GM19239 (cell line): ENCODE results near the gene UPB1.

Source experiments
- DNase-seq: peaks from one replicate; pipeline ENCODE4 v3.0.0; 2011; ENCODE audit warnings: low spot score; ENCODE audit not compliant: insufficient read length
- FAIRE-seq: peaks from 2 replicates; lab custom pipeline; 2011; peaks lifted over from hg19 to GRCh38; lab: Jason Lieb, UNC

UPB1 gene

DNA sequence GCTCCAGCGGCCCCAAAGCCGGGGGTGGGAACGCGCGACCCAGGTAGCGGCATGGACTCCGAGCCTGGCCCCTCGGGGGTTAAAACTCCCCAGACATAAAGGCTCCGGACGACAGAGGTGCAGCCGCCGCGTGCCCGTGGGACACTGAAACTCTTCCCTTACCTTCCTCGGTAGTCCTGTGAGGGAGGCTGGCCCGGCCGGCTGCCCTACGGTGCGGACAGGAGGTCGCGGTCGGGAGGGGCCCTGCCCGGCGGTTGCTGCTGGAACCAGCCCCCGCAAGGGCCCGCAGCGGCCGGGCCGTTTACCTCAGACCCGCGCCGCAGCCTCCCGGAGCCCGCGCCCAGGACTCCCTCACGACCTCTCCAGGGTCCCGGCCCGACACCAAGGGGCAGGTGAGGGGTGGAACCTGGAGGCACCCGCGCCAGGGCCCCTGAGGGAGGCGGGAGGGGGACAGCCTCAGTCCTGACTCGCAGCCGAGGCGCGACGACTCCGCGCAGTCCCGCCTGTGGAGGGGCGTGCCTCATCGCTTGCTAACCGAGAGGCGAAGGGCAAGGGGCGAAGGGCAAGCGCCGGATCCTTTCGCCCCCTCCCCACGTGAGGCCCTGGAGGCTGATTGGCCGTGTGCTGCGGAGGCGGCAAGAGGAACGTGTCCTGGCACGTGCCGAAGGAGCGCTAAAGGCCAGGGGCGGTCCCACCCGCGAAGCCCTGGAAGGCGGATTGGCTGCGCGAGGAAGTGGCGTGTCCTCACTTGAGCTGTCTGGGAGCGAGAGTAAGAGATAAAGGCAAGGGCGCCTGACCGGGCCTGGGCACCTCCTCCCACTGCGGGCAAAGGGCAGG lies at the start of gene UPB1:
Gene UPB1, plus strand, starts transcription at position 805 of the 837 bp plus-strand sequence. CDS start 72 bp downstream, outside the sequence.
- FAIRE-seq (no peak), DNase-seq (no peak)

DNA sequence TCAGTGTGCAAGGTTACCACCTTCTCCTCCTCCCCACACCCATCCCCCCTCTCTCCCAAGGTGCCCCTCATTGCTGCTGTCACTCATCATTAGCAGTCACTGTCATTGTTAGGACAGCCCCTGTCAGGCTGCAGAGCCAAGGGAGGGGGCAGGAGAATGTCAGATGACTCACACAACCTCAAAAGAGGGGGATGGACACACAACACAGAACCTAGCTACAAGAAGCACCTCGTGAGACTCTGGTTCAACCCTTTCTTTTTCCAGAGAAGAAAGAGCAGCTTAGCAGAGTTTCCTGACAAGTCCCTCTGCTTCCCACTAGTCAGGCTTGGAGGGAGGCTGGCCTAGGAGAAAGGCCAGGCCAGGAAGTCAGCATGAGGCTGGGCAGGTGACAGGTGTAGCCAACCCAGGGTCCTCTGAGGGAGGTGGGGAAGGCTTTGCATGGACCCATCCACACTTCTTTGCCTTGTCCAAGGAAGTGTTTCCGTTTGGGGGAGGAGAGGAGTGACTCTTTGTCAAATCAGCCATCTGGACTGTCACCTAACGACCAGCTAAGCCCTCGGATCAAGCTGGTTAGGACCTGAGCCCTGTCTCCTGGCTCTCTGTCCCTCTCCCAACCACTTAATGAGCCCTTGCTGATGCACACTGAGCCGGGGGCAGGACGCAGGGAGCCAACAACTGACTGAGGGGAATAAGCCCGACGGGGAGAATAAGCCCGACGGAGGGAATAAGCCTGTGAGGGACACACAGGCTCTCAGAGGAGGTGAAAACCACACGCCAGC lies 49.5 kb upstream of the UPB1 start:
- DNase-seq (no peak), FAIRE-seq (no peak)

DNA sequence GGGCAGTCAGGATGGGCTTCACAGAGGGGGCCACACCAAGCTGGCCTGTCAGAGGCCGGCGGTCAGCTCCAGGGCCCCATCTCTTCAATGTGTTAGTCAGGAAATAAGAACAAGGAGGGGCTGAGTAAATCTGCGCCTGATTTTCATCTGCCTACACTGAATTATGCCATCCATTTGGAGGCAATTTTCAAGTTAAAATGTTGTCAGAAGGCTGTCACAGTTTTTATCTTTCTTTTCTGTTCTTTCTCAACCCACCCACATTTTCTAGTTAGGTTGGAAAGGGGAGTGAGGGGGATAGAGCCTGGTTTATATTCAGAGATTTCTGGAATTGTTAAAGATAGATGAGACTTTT lies 48.9 kb upstream of the UPB1 start:
- FAIRE-seq (no peak), DNase-seq (no peak)

DNA sequence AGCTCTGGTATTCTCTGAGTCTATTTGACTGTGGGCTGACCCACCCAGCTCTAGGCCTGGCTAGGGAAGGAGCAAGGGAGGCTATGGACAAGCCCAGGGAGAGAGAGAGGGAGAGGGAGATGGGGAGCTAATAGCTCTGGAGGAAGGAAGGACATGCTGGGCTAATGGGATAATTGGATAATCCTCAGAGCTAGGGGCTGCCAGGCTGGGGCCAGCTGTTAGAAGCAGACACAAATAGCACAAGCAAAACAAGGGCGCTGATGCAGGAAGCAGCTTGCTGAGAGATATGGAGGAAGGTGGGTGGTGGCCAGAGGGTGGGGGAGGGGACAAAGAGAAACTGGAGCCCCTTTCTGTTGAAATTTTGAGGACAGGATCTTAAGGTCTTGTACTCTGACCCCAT lies 44.5 kb upstream of the UPB1 start:
- DNase-seq (no peak), FAIRE-seq (no peak)

DNA sequence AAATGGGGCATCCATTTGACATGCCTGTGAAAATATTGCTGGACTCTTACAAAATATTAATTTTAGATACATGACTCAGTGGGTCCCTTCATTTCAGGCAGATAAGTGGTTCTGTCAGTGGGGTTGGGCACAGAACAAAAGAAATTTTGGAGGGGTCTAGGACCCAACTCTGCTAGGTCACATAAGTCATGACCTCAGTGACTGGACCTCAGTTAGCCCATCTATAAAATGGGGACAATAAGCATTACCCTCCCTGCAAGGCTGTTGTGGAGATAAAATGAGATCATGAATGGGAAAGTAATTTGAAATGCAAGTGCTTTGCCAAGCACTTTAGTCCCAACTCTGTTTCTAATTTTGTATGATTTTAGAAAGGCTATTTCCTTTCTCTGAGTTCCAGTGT lies 44.0 kb upstream of the UPB1 start:
- no peak for DNase-seq
- FAIRE-seq = no peak

DNA sequence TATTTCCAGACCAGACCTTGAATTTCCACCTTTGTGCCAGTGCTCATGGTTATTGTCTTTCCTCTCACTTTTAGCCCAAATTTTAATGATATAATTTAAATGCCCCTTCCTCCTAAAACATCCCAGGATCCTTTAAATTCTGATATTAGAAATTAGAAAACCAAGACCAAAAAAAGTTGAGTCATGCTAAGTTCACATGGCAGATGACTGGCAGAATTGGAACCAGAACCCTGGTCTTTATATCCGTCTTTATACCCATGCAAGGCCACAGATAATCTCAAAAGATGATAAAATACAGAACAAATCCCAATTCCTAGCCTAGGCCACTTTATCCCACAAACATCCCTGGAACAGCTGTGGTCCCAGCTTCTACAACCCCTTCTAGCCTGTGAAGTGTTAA lies 41.3 kb upstream of the UPB1 start:
- no peak for FAIRE-seq

DNA sequence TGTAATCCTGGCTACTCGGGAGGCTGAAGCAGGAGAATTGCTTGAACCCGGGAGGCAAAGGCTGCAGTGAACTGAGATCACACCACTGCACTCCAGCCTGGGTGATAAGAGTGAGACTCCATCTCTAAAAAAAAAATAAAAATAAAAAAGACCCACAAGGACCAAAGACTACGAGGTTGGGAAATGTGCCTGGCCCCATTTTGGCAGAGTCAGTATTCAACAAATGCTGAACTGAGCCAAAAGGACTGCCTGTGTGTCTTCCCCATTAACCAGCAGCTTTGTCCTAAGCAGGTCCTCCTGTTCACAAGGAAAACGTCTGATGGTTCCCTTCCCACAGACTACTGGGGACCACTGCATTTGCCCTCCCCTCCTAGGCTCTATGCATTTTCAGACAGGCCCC lies 40.1 kb upstream of the UPB1 start:
- FAIRE-seq (no peak), DNase-seq (no peak)

More for the DNA sequence above, 41.3 kb upstream of the UPB1 start:
- no peak for DNase-seq

DNA sequence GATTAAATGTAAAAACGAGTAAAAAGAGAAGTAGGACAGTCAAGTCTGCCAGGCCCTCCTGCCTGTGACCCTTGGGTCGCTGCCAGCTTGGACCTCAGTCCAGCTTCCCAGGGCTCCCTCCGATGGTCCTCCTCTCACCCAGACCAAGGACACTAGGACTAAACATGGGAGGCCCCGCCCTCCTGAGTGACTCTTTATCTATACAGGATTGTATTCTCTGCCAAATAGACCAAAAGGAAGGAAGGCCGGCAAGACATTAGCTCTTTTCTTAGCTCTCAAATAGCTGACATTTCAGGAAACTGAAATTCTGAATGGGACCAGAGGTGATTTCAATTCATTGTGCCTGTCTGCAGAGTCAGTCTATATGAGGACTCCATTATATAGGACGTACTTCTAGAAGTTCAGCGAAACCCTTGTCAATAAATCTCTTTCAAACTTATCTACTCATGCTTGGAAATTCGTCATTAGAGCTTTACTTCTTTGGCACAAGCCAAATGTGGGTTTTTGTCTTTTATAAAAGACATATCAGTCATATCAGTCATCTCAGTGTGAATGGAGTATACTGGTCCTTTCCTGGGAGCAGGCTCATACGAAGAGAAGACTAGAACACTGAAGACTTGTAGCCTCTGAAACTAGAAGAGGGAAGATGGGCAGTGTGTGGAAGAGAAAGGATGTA lies 39.2 kb upstream of the UPB1 start:
- no peak for FAIRE-seq
- no peak for DNase-seq

DNA sequence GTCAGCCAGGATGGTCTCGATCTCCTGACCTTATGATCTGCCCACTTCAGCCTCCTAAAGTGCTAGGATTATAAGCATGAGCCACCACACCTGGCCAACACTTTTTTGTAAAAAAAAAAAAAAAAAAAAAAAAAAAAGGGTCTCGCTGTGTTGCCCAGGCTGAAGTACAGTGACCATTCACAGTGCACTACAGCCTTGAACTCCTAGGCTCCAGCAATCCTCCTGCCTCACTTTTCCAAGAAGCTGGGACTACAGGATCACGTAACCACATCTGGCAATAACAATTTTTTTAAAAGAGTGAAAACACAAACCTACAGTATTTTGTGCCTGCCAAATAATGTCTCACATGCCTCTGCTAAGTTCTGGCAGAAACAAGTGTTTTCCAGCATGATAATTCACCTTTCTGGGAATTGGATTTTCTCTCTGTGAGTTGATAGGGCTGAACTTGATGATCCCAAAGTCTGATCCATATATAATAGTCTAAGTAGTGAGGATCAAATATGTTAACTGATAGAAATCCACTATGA lies 37.2 kb upstream of the UPB1 start:
- no peak for FAIRE-seq
- DNase-seq = no peak

DNA sequence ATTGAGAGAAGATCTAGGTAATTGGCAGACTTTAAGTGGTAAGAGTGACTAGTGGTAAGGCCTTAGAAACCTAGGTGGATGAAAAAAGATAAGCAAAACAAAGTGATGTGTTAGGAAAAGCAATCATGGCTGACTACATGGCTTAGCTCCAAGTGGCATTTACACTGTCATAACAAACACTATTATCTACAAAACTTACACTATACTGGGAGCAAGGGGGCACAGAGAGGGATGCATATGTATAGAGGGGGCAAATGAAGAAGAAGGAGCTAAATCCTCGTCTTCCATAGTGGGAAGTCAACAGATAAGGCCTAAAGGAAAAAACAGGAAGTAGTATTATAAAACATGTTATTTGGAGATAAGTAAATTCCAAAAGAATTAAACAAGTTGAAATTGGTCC lies 35.2 kb upstream of the UPB1 start:
- FAIRE-seq = no peak
- DNase-seq = no peak

DNA sequence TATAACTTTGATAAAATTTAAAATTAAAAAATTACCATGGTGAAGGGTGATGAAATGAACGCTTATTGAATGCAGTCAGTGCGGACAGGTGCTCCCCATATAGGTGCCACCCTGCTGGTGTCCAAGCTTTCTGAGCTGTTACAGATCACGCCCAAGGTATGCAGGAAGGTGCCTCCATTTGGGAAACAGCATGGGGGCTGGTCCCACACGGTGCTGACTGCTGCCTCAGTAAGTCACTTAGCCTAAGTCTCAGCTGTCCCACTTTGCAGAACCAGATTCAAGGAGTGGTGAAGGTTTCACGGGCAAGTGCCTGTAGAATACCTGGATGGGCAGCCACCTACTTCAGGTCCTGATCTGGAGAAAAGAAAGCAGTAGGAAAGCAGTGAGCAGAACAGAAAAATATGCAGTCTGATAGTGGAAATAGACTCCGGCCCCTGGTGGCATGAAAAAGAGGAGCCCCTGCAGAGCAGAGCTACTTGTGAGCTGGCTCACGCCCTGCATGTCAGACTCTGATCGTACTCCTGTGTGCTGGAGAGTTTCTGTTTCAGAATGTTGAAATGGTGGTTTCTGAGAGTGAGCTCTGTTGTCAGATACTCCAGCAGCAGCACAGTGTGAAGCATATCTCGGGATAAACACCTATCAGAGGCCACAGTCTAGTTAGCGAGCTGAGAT lies 34.6 kb upstream of the UPB1 start:
- peak; percentile 30 for DNase-seq
- peak; percentile 85 for FAIRE-seq

DNA sequence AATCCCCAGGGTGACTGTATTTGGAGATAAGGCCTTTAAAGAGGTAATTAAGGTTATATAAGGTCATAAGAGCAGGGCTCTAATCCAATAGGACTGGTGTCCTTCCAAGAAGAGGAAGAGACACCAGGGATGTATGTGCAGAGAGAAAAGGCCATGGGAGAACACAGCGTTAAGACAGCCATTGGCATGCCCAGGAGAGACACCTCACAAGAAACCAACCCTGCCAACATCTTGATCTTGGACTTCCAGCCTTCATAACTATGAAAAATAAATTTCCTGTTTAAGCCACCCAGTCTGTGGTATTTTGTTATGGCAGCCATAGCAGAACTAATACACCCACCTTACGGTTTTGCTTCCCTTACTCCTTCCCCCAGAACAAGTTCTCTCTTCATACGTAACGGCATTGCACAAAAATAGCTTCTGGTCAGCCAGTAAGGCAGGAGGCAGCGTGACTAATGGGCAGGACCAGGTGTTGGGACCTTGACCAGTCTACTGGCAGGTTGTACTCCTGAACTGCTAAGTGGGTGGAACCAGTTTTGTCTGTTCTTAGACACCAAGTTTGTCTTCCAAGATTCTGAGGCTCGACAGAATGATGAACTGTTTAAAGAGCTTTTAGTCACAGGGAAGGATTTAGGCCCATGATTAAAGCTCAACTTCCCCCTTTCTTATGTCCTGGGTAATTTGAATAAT lies 31.9 kb upstream of the UPB1 start:
- DNase-seq (no peak), FAIRE-seq (peak; percentile 45)

DNA sequence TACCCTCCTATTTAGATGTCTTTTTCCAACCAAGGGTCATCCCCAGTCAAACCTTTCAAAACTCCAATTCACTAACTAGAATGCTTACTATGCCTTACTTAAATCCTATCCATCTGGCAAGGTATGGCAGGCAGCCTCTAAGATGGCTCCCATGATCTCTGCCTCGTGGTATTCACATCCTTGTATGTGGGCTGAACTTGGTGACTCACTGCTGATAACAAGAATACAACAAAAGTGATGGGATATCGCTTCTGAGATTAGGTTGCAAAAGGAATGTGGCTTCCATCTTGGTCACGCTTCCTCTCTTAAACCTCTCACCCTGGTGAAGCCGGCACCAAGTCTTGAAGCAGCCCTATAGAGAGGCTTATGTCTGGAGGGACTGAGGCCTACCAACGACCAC lies 29.6 kb upstream of the UPB1 start:
- DNase-seq (no peak), FAIRE-seq (no peak)

DNA sequence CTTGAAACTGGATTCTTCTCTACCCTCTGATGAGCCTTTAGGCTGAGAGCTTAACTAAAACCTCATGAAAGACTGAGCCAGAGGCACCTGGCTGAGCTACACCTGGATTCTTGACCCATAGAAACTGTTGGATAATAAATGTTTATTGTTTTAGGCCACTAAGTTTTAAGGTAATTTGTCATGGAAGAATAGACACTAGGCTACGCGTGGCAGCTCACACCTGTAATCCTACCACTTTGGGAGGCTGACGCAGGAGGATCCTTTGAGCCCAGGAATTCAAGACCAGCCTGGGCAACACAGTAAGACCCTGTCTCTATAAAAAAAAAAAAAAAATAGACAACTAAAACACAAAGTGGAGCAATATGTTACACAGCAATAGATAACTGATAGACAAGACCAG lies 29.2 kb upstream of the UPB1 start:
- no peak for FAIRE-seq
- no peak for DNase-seq

DNA sequence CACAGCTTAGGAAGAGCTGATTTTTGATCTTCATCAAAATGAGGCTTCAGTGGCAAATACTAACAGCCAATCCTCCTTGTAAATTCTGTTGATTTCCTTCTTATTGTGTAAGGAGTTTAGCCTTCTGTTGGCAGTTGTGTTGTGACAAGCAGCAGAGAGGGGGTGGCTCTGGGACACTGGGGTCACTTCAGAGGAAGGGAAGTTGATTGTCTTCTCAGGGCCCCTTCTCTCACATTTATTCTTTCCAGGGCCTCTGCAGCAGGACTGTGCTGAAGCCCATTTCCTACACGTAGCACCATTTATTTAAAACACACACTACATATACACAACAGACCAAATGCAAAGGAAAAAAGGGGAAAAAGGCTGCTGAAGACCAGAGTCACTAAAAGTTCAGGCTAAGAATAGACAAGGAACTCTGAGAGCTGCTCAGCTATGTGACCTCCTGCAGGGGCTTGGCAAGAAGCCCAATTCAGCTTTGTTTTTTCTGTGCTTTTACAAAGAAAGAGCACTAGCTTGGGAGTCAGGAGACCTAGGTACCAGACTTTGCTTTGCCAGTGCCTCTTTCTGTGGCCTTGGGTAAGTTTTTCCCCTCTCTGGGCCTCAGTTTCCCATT lies 28.3 kb upstream of the UPB1 start:
- FAIRE-seq = no peak
- no peak for DNase-seq

DNA sequence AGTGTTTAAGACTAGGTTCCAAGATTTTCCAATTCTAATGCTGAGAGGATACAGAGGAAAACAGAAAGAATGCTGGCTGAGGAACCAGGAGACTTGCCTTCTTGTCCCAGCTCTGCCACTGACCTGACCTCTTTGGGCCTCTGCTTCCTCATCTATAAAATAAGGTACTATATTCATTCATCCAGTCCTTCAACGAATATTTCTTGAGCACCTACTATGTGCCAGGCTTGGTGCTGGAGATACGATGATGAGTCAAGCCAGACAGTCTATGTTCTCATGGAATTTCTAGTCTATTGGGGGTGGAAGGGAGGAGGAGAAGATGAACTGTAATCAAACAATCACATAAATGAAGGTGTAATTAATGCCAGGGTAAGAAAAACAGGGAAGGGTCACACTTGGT lies 27.8 kb upstream of the UPB1 start:
- no peak for FAIRE-seq
- no peak for DNase-seq

DNA sequence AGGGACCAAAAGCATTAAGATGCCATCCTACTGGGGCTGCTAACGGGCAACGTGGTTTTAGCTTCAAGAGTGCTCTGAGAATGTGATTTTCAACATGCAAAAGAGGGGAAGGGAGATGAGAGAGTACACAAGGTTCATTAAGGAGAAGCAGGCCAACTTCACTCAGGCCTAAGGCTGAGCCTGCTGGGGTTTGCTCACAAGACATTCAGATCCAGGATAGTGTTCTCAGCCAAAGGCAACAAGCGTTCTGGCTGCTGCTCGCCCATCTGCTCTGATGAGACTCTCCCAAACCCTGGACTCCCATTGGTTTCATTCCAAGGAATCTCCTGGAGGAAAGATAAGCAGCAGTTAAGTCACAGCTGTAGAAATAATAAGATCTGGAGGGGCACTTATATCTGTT lies 23.6 kb upstream of the UPB1 start:
- FAIRE-seq = peak; percentile 18
- no peak for DNase-seq

DNA sequence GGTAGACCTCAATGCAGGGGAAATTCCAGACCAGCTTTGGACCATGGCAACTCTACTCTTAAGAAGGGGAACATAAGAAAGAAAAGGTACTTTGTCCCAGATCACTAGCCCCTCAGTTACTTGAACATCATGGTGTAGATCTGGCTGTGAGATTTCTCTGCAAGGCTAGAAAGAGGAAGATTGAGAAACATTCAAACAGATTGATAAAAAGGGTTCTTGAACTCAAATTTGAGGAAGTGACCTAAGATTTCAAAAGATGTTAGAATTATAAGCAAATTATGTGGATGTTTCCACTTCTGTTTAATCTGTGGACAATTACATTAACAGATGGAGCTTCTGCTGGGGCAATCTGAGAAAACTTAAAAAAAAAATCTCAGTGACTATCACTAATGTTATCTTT lies 21.8 kb upstream of the UPB1 start:
- no peak for DNase-seq
- no peak for FAIRE-seq

DNA sequence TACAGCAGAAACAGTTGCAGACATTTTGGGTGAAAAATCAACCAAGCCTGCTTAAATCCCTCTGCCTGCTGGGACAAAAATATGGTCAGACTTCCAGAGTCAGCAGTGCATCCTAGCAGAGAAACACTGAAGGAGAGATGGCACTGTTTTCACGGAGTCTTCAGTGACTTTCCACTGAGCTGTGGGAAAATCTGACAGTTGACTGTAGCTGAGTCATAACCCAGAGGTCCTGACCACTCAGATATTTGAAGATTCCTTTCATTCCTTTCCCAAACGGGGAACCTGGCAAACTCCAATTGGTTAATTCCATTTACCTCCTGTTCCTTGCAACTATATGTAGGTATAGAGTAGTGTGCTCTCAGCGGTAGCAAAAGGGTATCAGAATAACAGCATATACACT lies 20.9 kb upstream of the UPB1 start:
- DNase-seq = no peak
- FAIRE-seq = no peak
